Transverse colon (tissue), 4 donors: ENCODE data around the gene C1GALT1C1. TPM values are rescaled to one million over a fixed set of nuclear protein-coding genes. Genes with fewer than 3 reads are reported as not detected.
A peak's percentile ranks its signal among the peaks of the same experiment; 100 is the strongest.

ENCODE experiments used
- DNase-seq: peaks from one replicate; pipeline ENCODE4 v3.0.0-alpha.2; 2019
- H3K27ac ChIP-seq, 4 donors: fragments of 200-600 bp; sonication (generic); 2 replicates each; pipeline ENCODE4 v1.5.1; 2016 to 2018; ENCODE audit warnings: inconsistent platforms in 4 of 4
- H3K27me3 ChIP-seq: fragments of 200-600 bp; sonication (generic); 2 replicates; pipeline ENCODE4 v1.5.1; 2017; ENCODE audit warnings: inconsistent platforms
- H3K36me3 ChIP-seq, 4 donors: fragments of 200-600 bp; sonication (generic); 2 replicates each; pipeline ENCODE4 v1.5.1; 2017 to 2019; ENCODE audit warnings: inconsistent platforms in 4 of 4
- H3K4me1 ChIP-seq, 4 donors: fragments of 200-600 bp; sonication (generic); 2 replicates each; pipeline ENCODE4 v1.5.1; 2017 to 2020; ENCODE audit warnings: inconsistent platforms in 4 of 4
- H3K4me3 ChIP-seq, 4 donors: fragments of 200-600 bp; sonication (generic); 1 replicate in 1 of 4; 2 replicates in 3 of 4; pipeline versions ENCODE4 v1.5.1 to v1.6.1; 2017 to 2019; ENCODE audit warnings: inconsistent platforms in 4 of 4
- H3K9me3 ChIP-seq, 2 donors: fragments of 200-600 bp; sonication (generic); 2 replicates each; pipeline ENCODE4 v1.5.1; 2017 to 2019; ENCODE audit warnings: inconsistent platforms in 2 of 2
- CTCF ChIP-seq, 5 experiments: fragments of 200-600 bp in 3 of 5; fragments of 450-650 bp in 2 of 5; sonication (generic) in 3 of 5; IDR thresholded peaks; 1 replicate in 2 of 5; 2 replicates in 3 of 5; pipeline ENCODE4 v1.5.1; 2016 to 2017; ENCODE audit warnings: antibody characterized with exemption in 5 of 5, inconsistent platforms in 3 of 5, mild to moderate bottlenecking in 2 of 5, moderate library complexity in 1 of 5
- EP300 ChIP-seq: sonication (generic); formaldehyde crosslinking; IDR thresholded peaks from one replicate; pipeline ENCODE4 v1.6.1; 2017; ENCODE audit warnings: antibody characterized with exemption, low read depth
- POLR2A ChIP-seq: fragments of 450-650 bp; IDR thresholded peaks from one replicate; pipeline ENCODE4 v1.6.1; 2016; ENCODE audit warnings: antibody characterized with exemption, mild to moderate bottlenecking, moderate library complexity
- POLR2AphosphoS5 ChIP-seq, 3 donors: sonication (generic); formaldehyde crosslinking; IDR thresholded peaks; one replicate each; pipeline ENCODE4 v1.6.1; 2016; ENCODE audit warnings: antibody characterized with exemption in 3 of 3
- WGBS, 2 donors: methylation state at CpG; one replicate each; pipeline ENCODE4 v1.1.5; 2018; ENCODE audit warnings: low coverage in 1 of 2; 5-methylcytosine and 5-hydroxymethylcytosine counted together
- in situ Hi-C, 4 donors: fragments of 200-750 bp; cut with MboI; loops; one replicate each; pipeline versions ENCODE4 v1.15.0 to v1.15.1; 2017; ENCODE audit warnings: low sequenced_read_pairs in 3 of 4, low pct_ligation_motif_present in 1 of 4, low pct_unique_long_range_greater_than_20kb in 1 of 4
- intact Hi-C: fragments of 100-400 bp; cut with DNase I; formaldehyde crosslinking; loops from one replicate; pipeline ENCODE4 v1.15.1; 2023; ENCODE audit warnings: low total_unique reads
- total RNA-seq, 4 donors: library from RNA; depleted of rRNA; stranded (reverse); fragments of >200 nt; gene quantifications; one replicate each; pipeline ENCODE4 v1.1.0, GENCODE V29; 2016

C1GALT1C1 gene
- total RNA-seq, 4 donors from 2014 or later: 3.6 to 34.6 (median 18.5) TPM

DNA sequence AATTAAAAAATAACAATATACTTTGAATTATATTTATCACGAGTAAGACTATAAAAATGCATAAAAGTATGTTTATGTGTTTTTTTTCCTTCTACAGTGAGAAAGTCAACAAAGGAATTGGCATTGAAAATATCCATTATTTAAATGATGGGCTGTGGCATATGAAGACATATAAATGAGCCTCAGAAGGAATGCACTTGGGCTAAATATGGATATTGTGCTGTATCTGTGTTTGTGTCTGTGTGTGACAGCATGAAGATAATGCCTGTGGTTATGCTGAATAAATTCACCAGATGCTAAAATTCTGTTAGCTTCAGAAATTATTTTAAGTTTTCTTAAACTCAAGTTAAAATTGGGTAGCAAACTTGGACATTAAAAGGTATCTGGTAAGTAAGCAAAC, 17.8 kb downstream of the C1GALT1C1 start:
- no peak for TF ChIP-seq EP300
- TF ChIP-seq POLR2A: no peak
- TF ChIP-seq CTCF (IDR thresholded peaks at IDR 0.05): no peak
- TF ChIP-seq POLR2AphosphoS5 (IDR thresholded peaks at IDR 0.05): no peak
- intact Hi-C loops: no loop called here
- Histone ChIP-seq H3K4me1 (no peaks in the 10 kb centered on the region), H3K36me3 (no peaks in the 10 kb centered on the region), H3K27ac (no peak overlapping the region), H3K27me3 (no peaks in the 10 kb centered on the region), H3K4me3 (no peak overlapping the region), H3K9me3 (no peaks in the 10 kb centered on the region)
- 63% methylated on average over 1 of the region's 1 CpG for WGBS, 2 donors
- in situ Hi-C loops: no loop called here
- no peak for DNase-seq

DNA sequence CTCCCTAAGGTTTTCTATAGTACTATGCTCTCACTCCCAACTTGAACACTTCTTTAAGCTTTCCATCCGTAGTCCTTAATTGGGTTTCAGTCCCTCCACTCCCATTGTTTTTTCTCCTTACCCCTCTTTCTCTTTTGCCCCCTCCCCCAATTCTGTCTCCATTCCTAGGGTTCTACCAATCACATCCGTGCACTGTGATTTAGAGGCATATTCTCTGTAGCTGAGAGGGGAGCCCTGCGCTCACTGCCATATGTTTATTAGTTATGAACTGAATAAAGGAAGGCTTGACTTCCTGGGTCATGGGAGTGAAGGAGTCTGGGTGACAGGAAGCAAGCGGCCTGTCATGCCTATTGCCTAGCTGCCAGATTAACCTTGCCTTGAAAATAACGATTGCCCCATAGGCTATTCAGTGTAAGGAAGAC, 25.5 kb downstream of the C1GALT1C1 start:
- Histone ChIP-seq H3K9me3 (no peaks in the 10 kb centered on the region), H3K36me3 (no peaks in the 10 kb centered on the region), H3K27ac (peak overlapping the region; percentile 80 to 95 (median 94)), H3K4me3 (peak overlapping the region; percentile 42 to 67 (median 56)), H3K4me1 (peaks cover 0 to 9% (median 3%) of the 10 kb centered on the region in 4 donors), H3K27me3 (no peaks in the 10 kb centered on the region)
- no peak for TF ChIP-seq CTCF (IDR thresholded peaks at IDR 0.05)
- TF ChIP-seq POLR2A: peak; percentile 42
- TF ChIP-seq POLR2AphosphoS5 (IDR thresholded peaks at IDR 0.05): peak in 2 of 3 donors; percentile 5 to 57
- in situ Hi-C loops (no loop called here), intact Hi-C loops (no loop called here)
- peak; percentile 19 for DNase-seq
- 0 to 37% methylated on average over 5 of the region's 5 CpGs for WGBS, 2 donors

DNA sequence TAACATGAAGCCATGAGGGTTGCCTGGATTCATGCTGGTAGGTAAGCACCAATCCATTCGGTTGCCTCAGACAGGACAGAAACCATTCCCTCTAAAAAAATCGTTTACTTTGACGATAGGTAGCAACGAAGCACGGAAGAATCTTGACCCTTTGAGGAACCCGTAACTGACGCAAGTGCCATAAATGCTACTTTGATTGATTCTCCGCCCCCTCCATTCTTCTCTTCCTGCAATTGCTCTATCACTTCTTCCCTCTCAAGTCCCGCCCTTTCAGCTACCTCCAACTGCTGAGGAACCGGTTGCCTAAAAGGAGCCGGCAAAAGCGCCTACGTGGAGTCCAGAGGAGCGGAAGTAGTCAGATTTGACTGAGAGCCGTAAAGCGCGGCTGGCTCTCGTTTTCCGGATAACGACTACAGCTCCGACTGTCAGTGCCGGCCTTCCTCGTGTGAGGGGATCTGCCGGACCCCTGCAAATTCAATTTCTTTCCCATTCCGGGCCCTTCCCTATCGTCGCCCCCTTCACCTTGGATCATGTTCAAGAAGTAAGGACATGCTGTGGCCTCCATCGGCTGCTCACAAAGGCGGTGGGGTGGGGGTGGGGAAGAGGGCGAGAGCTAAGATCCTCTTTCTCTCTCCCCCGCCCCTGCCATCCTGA, 26.0 kb downstream of the C1GALT1C1 start, which contains the start of gene MCTS1:
TSS of gene MCTS1 (plus strand) at position 395 of the 654 bp plus-strand sequence. CDS start at position 531, 136 bp downstream.
- peak; percentile 58 for TF ChIP-seq POLR2A
- no peak for TF ChIP-seq CTCF (IDR thresholded peaks at IDR 0.05)
- TF ChIP-seq POLR2AphosphoS5 (IDR thresholded peaks at IDR 0.05): peak; percentile 59 to 77 (median 68)
- peak; percentile 37 for TF ChIP-seq EP300
- H3K27me3 ChIP-seq: no peaks in the 10 kb centered on the region
- 0 to 52% methylated on average over 8 to 31 of the region's 31 CpGs for WGBS, 2 donors
- H3K9me3 ChIP-seq: no peaks in the 10 kb centered on the region
- peaks cover 0 to 9% (median 3%) of the 10 kb centered on the region in 4 donors for H3K4me1 ChIP-seq
- DNase-seq: peak; percentile 89
- in situ Hi-C loops (no loop called here), intact Hi-C loops (no loop called here)
- peak within 1 kb of the TSS; percentile 42 to 67 (median 56) for H3K4me3 ChIP-seq
- no peaks in the 10 kb centered on the region for H3K36me3 ChIP-seq
- peak within 1 kb of the TSS; percentile 80 to 95 (median 94) for H3K27ac ChIP-seq

DNA sequence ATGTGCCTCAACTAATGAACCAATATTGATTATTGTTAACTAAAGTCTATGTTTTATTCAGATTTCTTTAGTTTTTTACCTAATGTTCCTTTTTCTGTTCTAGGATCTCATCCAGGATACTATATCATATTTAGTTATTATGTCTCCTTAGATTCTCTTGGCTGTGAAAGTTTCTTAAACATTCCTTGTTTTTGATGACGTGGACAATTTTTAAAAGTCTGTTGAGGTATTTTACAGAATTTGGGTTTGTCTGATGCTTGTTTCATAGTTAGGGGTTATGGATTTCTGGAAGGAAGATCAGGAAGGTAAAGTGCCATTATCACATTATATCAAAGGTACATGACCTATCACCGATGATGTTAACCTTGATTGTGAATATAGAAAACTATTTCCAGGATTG, 44.2 kb downstream of the C1GALT1C1 start:
- Histone ChIP-seq H3K27me3 (no peaks in the 10 kb centered on the region), H3K9me3 (no peaks in the 10 kb centered on the region), H3K4me1 (no peaks in the 10 kb centered on the region), H3K36me3 (no peaks in the 10 kb centered on the region), H3K4me3 (no peak overlapping the region), H3K27ac (no peak overlapping the region)
- intact Hi-C loops (no loop called here), in situ Hi-C loops (no loop called here)
- 84 to 89% methylated on average over 1 to 2 of the region's 2 CpGs for WGBS, 2 donors
- DNase-seq: no peak
- TF ChIP-seq EP300: no peak
- no peak for TF ChIP-seq POLR2A
- TF ChIP-seq POLR2AphosphoS5 (IDR thresholded peaks at IDR 0.05): no peak
- TF ChIP-seq CTCF (IDR thresholded peaks at IDR 0.05): no peak

Other genes starting within 250 kb of the C1GALT1C1 start
- gene LAMP2, start 160.8 kb downstream of the C1GALT1C1 start, total RNA-seq: 10 to 100 TPM; 44.6 to 93.8 (median 66.0) TPM
- gene CUL4B, start 69.1 kb downstream of the C1GALT1C1 start, total RNA-seq: 10 to 100 TPM; 18.1 to 53.5 (median 30.8) TPM
- 10 to 100 TPM in 2 of 4 donors, 1 to 10 TPM in 1, under 1 TPM in 1; 0.80 to 21.8 (median 10.4) TPM for gene MCTS1, start 26.0 kb downstream of the C1GALT1C1 start, total RNA-seq
- gene CT47B1, start 245.8 kb upstream of the C1GALT1C1 start, total RNA-seq: not detected